Endothelial cell of umbilical vein (primary cell): Measurements from ENCODE around the gene FGFBP2. TPM values are rescaled to one million over a fixed set of nuclear protein-coding genes. Genes with fewer than 3 reads are reported as not detected.

Experiments
- BruUV-seq: library from RNA; stranded (reverse); fragments of 400-500 nt; replicated peaks from 2 replicates; lab custom pipeline; 2021; lab: Mats Ljungman, UMichigan
- CTCF ChIA-PET: fragments of 300-600, 350-600 bp; sonication (Branson Sonifier 250); formaldehyde crosslinking; loops from one replicate; lab custom pipeline; 2021; ENCODE audit warnings: antibody characterized with exemption, inconsistent platforms; lab: Charles Lee
- POLR2A ChIA-PET: fragments of 300-600, 350-600 bp; sonication (Branson Sonifier 250); formaldehyde crosslinking; loops from one replicate; lab custom pipeline; 2021; ENCODE audit warnings: antibody characterized with exemption, inconsistent platforms; lab: Charles Lee
- DNase-seq: peaks from one replicate; pipeline ENCODE4 v3.0.0-alpha.2; 2011; ENCODE audit warnings: low read depth, low spot score
- FAIRE-seq: peaks from 2 replicates; lab custom pipeline; 2011; peaks lifted over from hg19 to GRCh38; lab: Jason Lieb, UNC
- H2AFZ ChIP-seq: 2 replicates; pipeline ENCODE4 v1.6.0; 2012; ENCODE audit warnings: low read depth, low read length, control low read depth, inconsistent platforms
- H3K27ac ChIP-seq: 2 replicates; pipeline ENCODE4 v1.5.1; 2011; ENCODE audit warnings: low read depth, mild to moderate bottlenecking, control low read depth, low read length, moderate library complexity; ENCODE audit not compliant: insufficient read depth
- H3K27me3 ChIP-seq, 2 experiments: 2 replicates each; pipeline versions ENCODE4 v1.6.0 to v1.6.1; 2011; ENCODE audit warnings: low read length in 2 of 2, mixed read lengths in 1 of 2; ENCODE audit not compliant: control insufficient read depth in 2 of 2, insufficient read depth in 2 of 2
- H3K36me3 ChIP-seq, 2 experiments: 2 replicates in 1 of 2; 3 replicates in 1 of 2; pipeline ENCODE4 v1.5.1; 2011; ENCODE audit warnings: low read length in 2 of 2, mild to moderate bottlenecking in 1 of 2, moderate library complexity in 1 of 2; ENCODE audit not compliant: control insufficient read depth in 2 of 2, insufficient read depth in 2 of 2; ENCODE audit errors: extremely low read depth in 1 of 2
- H3K4me1 ChIP-seq: 3 replicates; pipeline ENCODE4 v1.5.1; 2011; ENCODE audit warnings: mild to moderate bottlenecking, low read length; ENCODE audit not compliant: control insufficient read depth, insufficient read depth; ENCODE audit errors: extremely low read depth
- H3K4me2 ChIP-seq: 2 replicates; pipeline ENCODE4 v1.6.1; 2011; ENCODE audit warnings: low read length, control low read depth, mixed read lengths; ENCODE audit not compliant: insufficient read depth
- H3K4me3 ChIP-seq, 3 experiments: fragments of 200-600 bp in 1 of 3; sonication (generic), shearing (Covaris generic) in 1 of 3; replicated peaks in 1 of 3; 2 replicates each; pipeline ENCODE4 v1.5.1; 2011 to 2016; ENCODE audit warnings: control low read depth in 3 of 3, low read length in 3 of 3, mild to moderate bottlenecking in 2 of 3, inconsistent platforms in 1 of 3, low read depth in 1 of 3, moderate library complexity in 1 of 3; ENCODE audit not compliant: insufficient read depth in 1 of 3
- H3K79me2 ChIP-seq: 2 replicates; pipeline ENCODE4 v1.6.0; 2012; ENCODE audit warnings: low read length, inconsistent platforms; ENCODE audit not compliant: control insufficient read depth, insufficient read depth
- H3K9ac ChIP-seq: replicated peaks from 2 replicates; pipeline ENCODE3; 2011; ENCODE audit warnings: low read length, control low read depth; ENCODE audit not compliant: insufficient read depth; ENCODE audit errors: extremely low read depth
- H3K9me1 ChIP-seq: replicated peaks from 3 replicates; pipeline ENCODE4 v1.6.0; 2011; ENCODE audit warnings: mild to moderate bottlenecking, low read length; ENCODE audit not compliant: control insufficient read depth, insufficient read depth; ENCODE audit errors: extremely low read depth
- H3K9me3 ChIP-seq: replicated peaks from 2 replicates; pipeline ENCODE4 v1.5.1; 2012; ENCODE audit warnings: low read length, inconsistent platforms; ENCODE audit not compliant: control insufficient read depth, insufficient read depth
- H4K20me1 ChIP-seq: replicated peaks from 2 replicates; pipeline ENCODE3; 2011; ENCODE audit warnings: mild to moderate bottlenecking, low read length; ENCODE audit not compliant: control insufficient read depth, insufficient read depth; ENCODE audit errors: extremely low read depth
- EZH2 ChIP-seq: IDR thresholded peaks from 2 replicates; pipeline ENCODE4 v1.6.1; 2012; ENCODE audit warnings: borderline replicate concordance, low read depth, mild to moderate bottlenecking, moderate library complexity, low read length, inconsistent platforms; ENCODE audit not compliant: severe bottlenecking
- FOS ChIP-seq: IDR thresholded peaks from 2 replicates; pipeline ENCODE4 v1.6.1; 2011; ENCODE audit warnings: mild to moderate bottlenecking, low read length, moderate library complexity, borderline replicate concordance; ENCODE audit not compliant: insufficient read depth
- GATA2 ChIP-seq: IDR thresholded peaks from 2 replicates; pipeline ENCODE4 v1.7.0; 2011; ENCODE audit warnings: low read depth, mild to moderate bottlenecking, moderate library complexity, mixed read lengths, low read length; ENCODE audit not compliant: insufficient read length, insufficient read depth
- JUN ChIP-seq: IDR thresholded peaks from 2 replicates; pipeline ENCODE4 v1.6.1; 2011; ENCODE audit warnings: borderline replicate concordance, low read depth; ENCODE audit not compliant: insufficient read length, insufficient read depth
- MYC ChIP-seq: IDR thresholded peaks from one replicate; pipeline ENCODE4 v1.6.1; 2011; ENCODE audit warnings: mild to moderate bottlenecking, low read depth, low read length
- POLR2A ChIP-seq: IDR thresholded peaks from 2 replicates; pipeline ENCODE4 v1.6.1; 2012; ENCODE audit warnings: low read depth, mild to moderate bottlenecking, control low read depth, low read length
- POLR2AphosphoS5 ChIP-seq: IDR thresholded peaks from 2 replicates; pipeline ENCODE4 v1.6.1; 2012; ENCODE audit warnings: low read depth, mild to moderate bottlenecking, control low read depth, low read length, moderate library complexity; ENCODE audit not compliant: insufficient read depth
- dilution Hi-C: fragments of 300-500 bp; cut with MboI; formaldehyde crosslinking; loops from one replicate; pipeline ENCODE4 v1.15.0; 2019; ENCODE audit warnings: low sequenced_read_pairs; ENCODE audit not compliant: extremely low pct_ligation_motif_present
- intact Hi-C: fragments of 100-400 bp; cut with micrococcal nuclease; formaldehyde crosslinking; loops from one replicate; pipeline ENCODE4 v1.10.0; 2022
- polyA plus RNA-seq, 4 experiments: library from polyadenylated mRNA; depleted of rRNA in 3 of 4; stranded (reverse) in 3 of 4; unstranded in 1 of 4; fragments of >200 nt; gene quantifications; 2 replicates each; pipeline versions ENCODE4 v1.2.1 to v1.2.3, GENCODE V29; 2011 to 2012; ENCODE audit warnings: missing spikeins in 1 of 4
- total RNA-seq: library from RNA; stranded (reverse); gene quantifications from 2 replicates; pipeline ENCODE4 v1.2.3, GENCODE V29; 2021
- TF ChIP-seq, protein P1 (sequence below), 2 donors: IDR thresholded peaks; 1 replicate in 1 of 2; 2 replicates in 1 of 2; pipeline ENCODE4 v1.5.1; 2011; ENCODE audit warnings: low read length in 2 of 2, mild to moderate bottlenecking in 2 of 2, moderate library complexity in 2 of 2, control low read depth in 1 of 2, inconsistent platforms in 1 of 2, low read depth in 1 of 2; ENCODE audit not compliant: insufficient read depth in 1 of 2; ENCODE audit errors: extremely low read depth in 1 of 2
- TF ChIP-seq, protein P2 (sequence below): IDR thresholded peaks from 2 replicates; pipeline ENCODE4 v1.6.1; 2011; ENCODE audit not compliant: insufficient read depth, insufficient read length

FGFBP2 gene
- total and polyA plus RNA-seq, 2 donors (not counting 3 experiments of a cell fraction or from before 2014, with no cell fraction given) = not detected

DNA sequence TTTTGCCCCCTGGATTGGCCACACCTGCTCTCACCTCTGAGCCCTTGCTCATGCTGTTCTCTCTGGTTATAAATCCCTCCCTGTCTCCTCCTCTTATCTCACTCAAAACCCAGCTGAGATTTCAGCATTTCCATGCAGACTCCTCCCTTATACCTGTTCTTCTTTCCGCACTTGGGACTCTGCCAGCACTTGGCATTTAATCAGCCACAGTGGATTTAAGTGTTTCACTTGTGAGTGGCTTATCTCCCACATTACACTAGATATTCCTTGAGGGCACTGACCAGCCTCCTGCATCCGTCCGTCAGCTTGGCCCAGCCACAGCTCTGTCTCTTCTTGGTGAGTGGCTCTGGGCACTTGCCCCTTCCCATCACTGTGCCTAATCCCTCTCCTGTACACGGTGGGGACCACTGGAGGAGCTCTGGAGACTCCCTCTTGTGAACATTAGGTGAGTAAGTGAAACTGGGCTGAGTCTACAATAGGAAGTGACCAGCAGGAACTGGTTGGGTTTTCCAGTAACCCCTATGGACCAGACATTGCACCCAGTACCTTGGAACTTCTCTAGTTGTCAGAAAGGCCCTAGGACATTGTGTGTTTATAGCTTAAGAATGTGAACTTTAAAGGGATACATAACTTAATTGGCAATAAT lies 44.4 kb downstream of the FGFBP2 start:
- BruUV-seq = no TSS peak
- Histone ChIP-seq H3K79me2 (no peaks in the 10 kb centered on the region), H3K27me3 (no peaks in the 10 kb centered on the region), H2AFZ (no peak overlapping the region), H3K4me2 (no peak overlapping the region), H3K27ac (no peak overlapping the region), H3K9me1 (no peaks in the 10 kb centered on the region), H3K4me1 (peaks cover 15% of the 10 kb centered on the region), H3K36me3 (no peaks in the 10 kb centered on the region), H3K9me3 (no peaks in the 10 kb centered on the region), H4K20me1 (no peaks in the 10 kb centered on the region), H3K4me3 (no peak overlapping the region), H3K9ac (no peak overlapping the region)
- DNase-seq (no peak), FAIRE-seq (no peak)
- POLR2A ChIA-PET = interaction anchor here (0.5 kb wide), 1 partner anchor 1915 kb away, joined by 3 read pairs; no protein-coding TSS in a partner anchor
- intact Hi-C loops (no loop called here), dilution Hi-C loops (no loop called here)
- CTCF ChIA-PET = interaction anchor here (4.9 kb wide), 1 partner anchor 36 kb away, joined by 20 read pairs; no protein-coding TSS in a partner anchor
- no peak for TF ChIP-seq GATA2
- TF ChIP-seq POLR2A = no peak
- TF ChIP-seq JUN = no peak
- TF ChIP-seq EZH2 = no peak

DNA sequence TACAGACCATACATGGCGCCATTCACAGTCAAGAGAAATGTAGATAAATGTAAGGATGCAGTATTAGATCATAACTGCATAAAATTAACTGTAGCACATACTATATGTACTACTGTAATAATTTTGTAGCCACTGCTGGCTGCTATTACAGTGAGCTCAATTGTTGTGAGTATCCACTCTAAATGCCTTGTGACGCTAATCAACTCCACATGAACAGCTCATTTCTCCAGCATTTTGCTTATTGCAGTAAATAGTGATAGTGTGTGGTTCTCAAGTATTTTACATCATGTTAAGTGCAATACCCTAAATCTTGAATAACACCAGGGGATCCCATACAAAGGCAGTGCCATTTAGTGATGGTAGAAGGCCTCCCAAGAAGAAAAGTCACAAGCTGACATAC lies 45.7 kb downstream of the FGFBP2 start:
- DNase-seq (no peak), FAIRE-seq (no peak)
- peaks cover 20% of the 10 kb centered on the region for H3K4me1 ChIP-seq
- H3K27me3 ChIP-seq = no peaks in the 10 kb centered on the region
- TF ChIP-seq, protein P1, sequence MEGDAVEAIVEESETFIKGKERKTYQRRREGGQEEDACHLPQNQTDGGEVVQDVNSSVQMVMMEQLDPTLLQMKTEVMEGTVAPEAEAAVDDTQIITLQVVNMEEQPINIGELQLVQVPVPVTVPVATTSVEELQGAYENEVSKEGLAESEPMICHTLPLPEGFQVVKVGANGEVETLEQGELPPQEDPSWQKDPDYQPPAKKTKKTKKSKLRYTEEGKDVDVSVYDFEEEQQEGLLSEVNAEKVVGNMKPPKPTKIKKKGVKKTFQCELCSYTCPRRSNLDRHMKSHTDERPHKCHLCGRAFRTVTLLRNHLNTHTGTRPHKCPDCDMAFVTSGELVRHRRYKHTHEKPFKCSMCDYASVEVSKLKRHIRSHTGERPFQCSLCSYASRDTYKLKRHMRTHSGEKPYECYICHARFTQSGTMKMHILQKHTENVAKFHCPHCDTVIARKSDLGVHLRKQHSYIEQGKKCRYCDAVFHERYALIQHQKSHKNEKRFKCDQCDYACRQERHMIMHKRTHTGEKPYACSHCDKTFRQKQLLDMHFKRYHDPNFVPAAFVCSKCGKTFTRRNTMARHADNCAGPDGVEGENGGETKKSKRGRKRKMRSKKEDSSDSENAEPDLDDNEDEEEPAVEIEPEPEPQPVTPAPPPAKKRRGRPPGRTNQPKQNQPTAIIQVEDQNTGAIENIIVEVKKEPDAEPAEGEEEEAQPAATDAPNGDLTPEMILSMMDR (IDR thresholded peaks at IDR 0.05; ENCODE audit: extremely low read depth in 1 of 2, insufficient read depth in 1 of 2, low read depth in 1 of 2, low read length in 2 of 2) = no peak
- no peak for TF ChIP-seq POLR2AphosphoS5
- TF ChIP-seq MYC = no peak
- TF ChIP-seq GATA2 = no peak
- no peak for TF ChIP-seq POLR2A
- TF ChIP-seq JUN = no peak
- TF ChIP-seq, protein P2, sequence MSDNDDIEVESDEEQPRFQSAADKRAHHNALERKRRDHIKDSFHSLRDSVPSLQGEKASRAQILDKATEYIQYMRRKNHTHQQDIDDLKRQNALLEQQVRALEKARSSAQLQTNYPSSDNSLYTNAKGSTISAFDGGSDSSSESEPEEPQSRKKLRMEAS = no peak
- no peak for TF ChIP-seq FOS
- no peak for TF ChIP-seq EZH2
- H3K9me1 ChIP-seq = no peaks in the 10 kb centered on the region
- CTCF ChIA-PET = interaction anchor here (4.9 kb wide), 1 partner anchor 35 kb away, joined by 20 read pairs; no protein-coding TSS in a partner anchor
- no peaks in the 10 kb centered on the region for H3K79me2 ChIP-seq
- no peaks in the 10 kb centered on the region for H3K9me3 ChIP-seq
- no peak overlapping the region for H3K9ac ChIP-seq
- no TSS peak for BruUV-seq
- no peaks in the 10 kb centered on the region for H4K20me1 ChIP-seq
- no peak overlapping the region for H3K4me3 ChIP-seq
- H3K36me3 ChIP-seq = no peaks in the 10 kb centered on the region
- no peak overlapping the region for H2AFZ ChIP-seq
- dilution Hi-C loops (no loop called here), intact Hi-C loops (no loop called here)
- POLR2A ChIA-PET = no interaction called here
- H3K27ac ChIP-seq = no peak overlapping the region
- H3K4me2 ChIP-seq = no peak overlapping the region
